Measurements from ENCODE around the gene GINS2. TPM values are rescaled to one million over a fixed set of nuclear protein-coding genes. Genes with fewer than 3 reads are reported as not detected.

The GINS2 gene
- total RNA-seq, 1 experiment from 2014 or later, result 25.2 TPM

- no TSS peak for BruUV-seq (replicated peaks)
- CTCF ChIA-PET, result no interaction called here
- no peak overlapping the region for H3K27ac Mint-ChIP-seq (ENCODE audit: unreplicated experiment)
- peaks cover 7% of the 10 kb centered on the region for H3K36me3 Mint-ChIP-seq (ENCODE audit: insufficient read depth, unreplicated experiment)
- intact Hi-C loops (cut with micrococcal nuclease; ENCODE audit: unreplicated experiment), result no loop called here
- H3K4me3 Mint-ChIP-seq (ENCODE audit: low read depth, unreplicated experiment), result no peak overlapping the region
- H3K9me3 Mint-ChIP-seq (ENCODE audit: low read depth, unreplicated experiment), result no peaks in the 10 kb centered on the region
- no peaks in the 10 kb centered on the region for H3K27me3 Mint-ChIP-seq (ENCODE audit: unreplicated experiment)
- H3K4me1 Mint-ChIP-seq (ENCODE audit: low read depth, unreplicated experiment), result no peaks in the 10 kb centered on the region
- TF ChIP-seq CTCF (IDR thresholded peaks at IDR 0.05; ENCODE audit: unreplicated experiment), result no peak
- no peak for DNase-seq
These were observed 50.7 kb downstream of the GINS2 start for GRCh38 chr16:85637808-85638647.

- H3K27ac Mint-ChIP-seq (ENCODE audit: unreplicated experiment), result no peak overlapping the region
- intact Hi-C loops (cut with micrococcal nuclease; ENCODE audit: unreplicated experiment), result no loop called here
- no peak for DNase-seq
- CTCF ChIA-PET, result interaction anchor here (0.7 kb wide), 1 partner anchor 139 kb away, joined by 4 read pairs; no protein-coding TSS in a partner anchor
- H3K9me3 Mint-ChIP-seq (ENCODE audit: low read depth, unreplicated experiment), result no peaks in the 10 kb centered on the region
- no peaks in the 10 kb centered on the region for H3K27me3 Mint-ChIP-seq (ENCODE audit: unreplicated experiment)
- no peaks in the 10 kb centered on the region for H3K4me1 Mint-ChIP-seq (ENCODE audit: low read depth, unreplicated experiment)
- peaks cover 7% of the 10 kb centered on the region for H3K36me3 Mint-ChIP-seq (ENCODE audit: insufficient read depth, unreplicated experiment)
- TF ChIP-seq CTCF (IDR thresholded peaks at IDR 0.05; ENCODE audit: unreplicated experiment), result no peak
- no peak overlapping the region for H3K4me3 Mint-ChIP-seq (ENCODE audit: low read depth, unreplicated experiment)
- BruUV-seq (replicated peaks), result no TSS peak
These were observed 51.5 kb downstream of the GINS2 start for GRCh38 chr16:85637061-85637807.

GRCh38 chr16:85636234-85636812 lies 52.4 kb downstream of the GINS2 start:
- intact Hi-C loops (cut with micrococcal nuclease; ENCODE audit: unreplicated experiment), result no loop called here
- H3K4me1 Mint-ChIP-seq (ENCODE audit: low read depth, unreplicated experiment), result no peaks in the 10 kb centered on the region
- H3K9me3 Mint-ChIP-seq (ENCODE audit: low read depth, unreplicated experiment), result no peaks in the 10 kb centered on the region
- no peak for TF ChIP-seq CTCF (IDR thresholded peaks at IDR 0.05; ENCODE audit: unreplicated experiment)
- no peak overlapping the region for H3K27ac Mint-ChIP-seq (ENCODE audit: unreplicated experiment)
- H3K4me3 Mint-ChIP-seq (ENCODE audit: low read depth, unreplicated experiment), result no peak overlapping the region
- no peak for DNase-seq
- peaks cover 7% of the 10 kb centered on the region for H3K36me3 Mint-ChIP-seq (ENCODE audit: insufficient read depth, unreplicated experiment)
- no peaks in the 10 kb centered on the region for H3K27me3 Mint-ChIP-seq (ENCODE audit: unreplicated experiment)
- CTCF ChIA-PET, result interaction anchor here (0.7 kb wide), 1 partner anchor 138 kb away, joined by 4 read pairs; no protein-coding TSS in a partner anchor
- no TSS peak for BruUV-seq (replicated peaks)

GRCh38 chr16:85635545-85636140 lies 53.1 kb downstream of the GINS2 start:
- intact Hi-C loops (cut with micrococcal nuclease; ENCODE audit: unreplicated experiment), result no loop called here
- H3K27ac Mint-ChIP-seq (ENCODE audit: unreplicated experiment), result no peak overlapping the region
- TF ChIP-seq CTCF (IDR thresholded peaks at IDR 0.05; ENCODE audit: unreplicated experiment), result peak; percentile 1

More at GRCh38 chr16:85635545-85636140, 53.1 kb downstream of the GINS2 start:
- Mint-ChIP-seq H3K36me3 (ENCODE audit: insufficient read depth, unreplicated experiment) (peaks cover 3% of the 10 kb centered on the region), H3K27me3 (ENCODE audit: unreplicated experiment) (no peaks in the 10 kb centered on the region), H3K4me3 (ENCODE audit: low read depth, unreplicated experiment) (no peak overlapping the region), H3K9me3 (ENCODE audit: low read depth, unreplicated experiment) (no peaks in the 10 kb centered on the region), H3K4me1 (ENCODE audit: low read depth, unreplicated experiment) (no peaks in the 10 kb centered on the region)
- BruUV-seq (replicated peaks), result no TSS peak
- no peak for DNase-seq
- CTCF ChIA-PET, result no interaction called here

Measured in Calu3 (cell line).